GM13977 (cell line): Measurements from ENCODE around the gene PDCD11.

Experiments
- DNase-seq: peaks from one replicate; pipeline ENCODE4 v3.0.0; 2012; ENCODE audit warnings: low spot score
- CTCF ChIP-seq: IDR thresholded peaks from 2 replicates; pipeline ENCODE4 v1.5.1; 2012; ENCODE audit warnings: mild to moderate bottlenecking, control low read depth; ENCODE audit not compliant: insufficient read depth; ENCODE audit errors: extremely low read depth, missing control alignments
- in situ Hi-C: fragments of 300-500 bp; cut with MboI; formaldehyde crosslinking; loops from one replicate; pipeline ENCODE4 v1.12.0; 2022; ENCODE audit warnings: low sequenced_read_pairs, low pct_unique_long_range_greater_than_20kb, mixed read lengths, inconsistent platforms; ENCODE audit not compliant: unreplicated experiment

The PDCD11 gene

GRCh38 chr10:103367379-103367781 is 29.0 kb upstream of the PDCD11 start:
- TF ChIP-seq CTCF = no peak
- DNase-seq = peak; percentile 30
- in situ Hi-C loops = no loop called here

GRCh38 chr10:103367782-103368518 is 28.5 kb upstream of the PDCD11 start, which contains the start of gene TAF5:
Gene TAF5 (plus strand): TSS chr10:103367976. CDS start chr10:103367990, 14 bp downstream.
- DNase-seq = peak; percentile 93
- no peak for TF ChIP-seq CTCF
- in situ Hi-C loops = no loop called here

- in situ Hi-C loops = no loop called here
- no peak for TF ChIP-seq CTCF
- DNase-seq = peak; percentile 37
Measured at GRCh38 chr10:103373544-103373943, 22.9 kb upstream of the PDCD11 start.

DNA sequence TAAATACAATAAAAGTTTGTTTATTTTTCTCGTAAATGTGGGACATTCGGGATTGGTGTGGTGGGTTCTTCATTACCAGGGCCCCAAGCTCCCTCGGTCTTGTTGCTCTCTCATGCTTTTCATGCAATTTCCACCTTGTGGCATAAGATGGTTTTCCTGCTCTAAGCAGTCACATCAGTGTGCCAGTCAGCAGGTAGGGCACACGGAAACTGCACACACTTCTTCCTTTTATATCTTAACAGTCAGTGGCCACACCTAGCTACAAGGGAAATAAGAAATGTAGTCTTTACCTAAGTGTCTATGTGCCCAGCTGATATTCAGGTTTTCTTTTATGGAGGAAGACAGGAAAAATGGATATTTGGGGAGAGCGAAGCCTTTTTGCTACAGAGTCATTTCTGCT is 22.2 kb upstream of the PDCD11 start:
- no peak for TF ChIP-seq CTCF
- DNase-seq = no peak
- in situ Hi-C loops = no loop called here

- no peak for DNase-seq
- TF ChIP-seq CTCF = no peak
- in situ Hi-C loops = no loop called here
Measured at GRCh38 chr10:103382769-103383168, 13.7 kb upstream of the PDCD11 start.

DNA sequence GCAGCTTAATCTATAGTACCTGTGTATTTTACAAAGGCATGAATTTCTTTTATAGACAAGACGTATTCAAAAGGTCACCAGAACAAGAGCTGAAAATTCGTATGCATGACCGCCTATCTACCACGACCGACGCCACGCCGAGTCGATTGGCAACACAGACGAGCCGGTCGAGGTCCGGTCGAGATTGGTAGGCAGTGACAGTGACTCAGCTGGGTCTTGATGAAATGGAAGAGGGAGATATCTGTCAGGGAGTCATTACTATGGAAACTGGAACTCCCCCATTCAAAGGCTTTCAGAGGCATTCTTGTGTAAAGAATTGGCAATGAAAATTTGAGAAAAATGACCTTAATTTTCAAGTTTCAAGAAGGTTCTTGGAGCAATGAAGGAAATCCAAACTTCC is 2.2 kb upstream of the PDCD11 start:
- in situ Hi-C loops = no loop called here
- DNase-seq = no peak

More for the DNA sequence above, 2.2 kb upstream of the PDCD11 start:
- no peak for TF ChIP-seq CTCF
